Psoas muscle (tissue), 8 donors: ENCODE measurements around the gene ACTL6B. TPM values are rescaled to one million over a fixed set of nuclear protein-coding genes. Genes with fewer than 3 reads are reported as not detected.
A peak's percentile ranks its signal among the peaks of the same experiment; 100 is the strongest.

Experiments
- ATAC-seq, 4 donors: fragments of 200-7000 bp; cut with Tn5 transposase; one replicate each; pipeline ENCODE4 v1.9.1; 2020; ENCODE audit warnings: moderate library complexity in 3 of 4, mild to moderate bottlenecking in 2 of 4
- DNase-seq, 2 donors: peaks; one replicate each; pipeline ENCODE4 v3.0.0-alpha.2; 2020
- H3K27ac ChIP-seq: fragments of 200-600 bp; one replicate; pipeline ENCODE4 v1.8.0; 2022
- H3K27me3 ChIP-seq, 3 donors: fragments of 200-600 bp in 1 of 3; one replicate each; pipeline versions ENCODE4 v1.6.1 to v1.8.0; 2013 to 2022; ENCODE audit warnings: low read length in 2 of 3, mild to moderate bottlenecking in 2 of 3, moderate library complexity in 1 of 3; ENCODE audit not compliant: insufficient read depth in 3 of 3
- H3K36me3 ChIP-seq, 2 donors: fragments of 200-600 bp in 1 of 2; one replicate each; pipeline versions ENCODE4 v1.6.1 to v1.8.0; 2013 to 2022; ENCODE audit warnings: low read depth in 1 of 2, mild to moderate bottlenecking in 1 of 2, moderate library complexity in 1 of 2; ENCODE audit not compliant: insufficient read depth in 1 of 2
- H3K4me1 ChIP-seq: fragments of 200-600 bp; one replicate; pipeline ENCODE4 v1.8.0; 2022
- H3K4me3 ChIP-seq: fragments of 200-600 bp; one replicate; pipeline ENCODE4 v1.8.0; 2022; ENCODE audit warnings: mild to moderate bottlenecking
- H3K9me3 ChIP-seq: fragments of 200-600 bp; one replicate; pipeline ENCODE4 v1.8.0; 2022
- WGBS, 3 donors: extraction: QIAGEN DNeasy Blood & Tissue Kit; methylation state at CpG; one replicate each; pipeline versions ENCODE4 v1.1.6 to v1.1.7; 2013; 5-methylcytosine and 5-hydroxymethylcytosine counted together
- intact Hi-C, 2 donors: fragments of 100-400 bp; cut with DNase I; formaldehyde crosslinking; loops; one replicate each; pipeline versions ENCODE4 v1.11.0 to v1.14.2; 2022
- polyA plus RNA-seq, 3 donors: library from polyadenylated mRNA; stranded (reverse); fragments of 200-250 nt; gene quantifications; one replicate each; pipeline ENCODE4 v1.2.3, GENCODE V29; 2013
- total RNA-seq, 4 donors: library from RNA; stranded (reverse); fragmentation: NEBNext Ultra II Directional in 2 of 4; extraction: Animal tissue kit (Norgen Biotek cat#: 25700) in 2 of 4; gene quantifications; one replicate each; pipeline versions ENCODE4 v1.2.1 to v1.2.4, GENCODE V29; 2021 to 2023
- TF ChIP-seq, protein P1 (sequence below): fragments of 200-600 bp; IDR thresholded peaks from one replicate; pipeline ENCODE4 v1.8.0; 2022; ENCODE audit warnings: antibody characterized with exemption
- donor health status: healthy with polysubstance abuse.
- donor health status: DM: no; HTN: no; CAD: no; lungs with moderate emphysema.
- donor health status: Bipolar disorder and iron deficiency.
- donor health status: healthy.
- donor health status: DM: yes; HTN: yes; CAD: no.
- donor health status: DM: no; HTN: no; CAD: no.
- donor health status: DM: no; HTN: no; CAD: no.
- donor health status: DM: yes; HTN: yes; CAD: no.

ACTL6B gene
- total and polyA plus RNA-seq, 7 donors = 0.03 TPM; not detected in 6

DNA sequence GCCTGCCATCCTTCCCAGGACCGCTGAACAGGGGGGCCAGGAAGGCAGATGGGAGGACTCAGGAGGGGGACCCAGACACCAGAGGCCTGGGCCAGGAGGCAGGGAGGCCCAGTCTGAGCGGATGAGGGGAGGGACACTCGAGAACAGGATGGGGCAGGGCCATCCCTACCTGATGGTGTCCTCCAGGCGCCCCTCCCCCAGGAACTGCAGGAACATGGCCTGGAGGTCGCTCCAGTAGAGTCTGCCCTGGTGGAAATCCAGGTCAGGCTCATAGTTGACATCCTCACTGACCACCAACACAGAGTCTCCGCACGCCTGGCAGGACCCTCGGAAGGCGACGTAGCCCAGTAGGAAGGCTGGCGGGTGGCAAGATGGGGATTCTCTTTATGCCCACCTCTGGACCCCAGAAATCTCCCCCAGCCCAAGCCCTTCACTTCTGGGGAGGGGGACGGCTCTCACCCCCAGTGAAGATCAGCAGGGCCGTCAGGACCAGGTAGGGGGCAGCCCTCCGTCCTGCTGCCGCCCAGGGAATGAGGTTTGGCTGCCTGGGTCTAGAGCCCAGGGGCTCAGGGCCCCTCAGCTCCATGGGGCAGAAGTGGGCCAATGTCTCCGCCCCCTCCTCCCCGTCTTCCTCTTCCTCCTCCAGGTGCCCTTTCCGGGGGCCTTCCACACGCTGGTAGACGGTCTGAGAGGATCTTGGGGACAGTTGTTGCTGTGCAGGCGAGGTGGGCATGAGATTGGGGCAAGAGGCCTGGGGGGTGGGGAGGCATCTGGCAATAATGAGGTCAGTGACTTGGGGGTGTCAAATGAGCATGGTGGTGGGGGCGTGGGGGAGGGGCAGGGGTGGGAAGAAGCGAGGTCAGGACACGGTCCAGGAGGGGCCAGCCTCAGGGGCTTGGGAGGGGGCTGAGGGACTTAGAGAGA, 15.5 kb downstream of the ACTL6B start:
- no peak for ATAC-seq
- H3K27me3 ChIP-seq = peaks cover 0 to 21% (median 15%) of the 10 kb centered on the region in 3 donors
- H3K4me1 ChIP-seq = no peaks in the 10 kb centered on the region
- TF ChIP-seq, protein P1, sequence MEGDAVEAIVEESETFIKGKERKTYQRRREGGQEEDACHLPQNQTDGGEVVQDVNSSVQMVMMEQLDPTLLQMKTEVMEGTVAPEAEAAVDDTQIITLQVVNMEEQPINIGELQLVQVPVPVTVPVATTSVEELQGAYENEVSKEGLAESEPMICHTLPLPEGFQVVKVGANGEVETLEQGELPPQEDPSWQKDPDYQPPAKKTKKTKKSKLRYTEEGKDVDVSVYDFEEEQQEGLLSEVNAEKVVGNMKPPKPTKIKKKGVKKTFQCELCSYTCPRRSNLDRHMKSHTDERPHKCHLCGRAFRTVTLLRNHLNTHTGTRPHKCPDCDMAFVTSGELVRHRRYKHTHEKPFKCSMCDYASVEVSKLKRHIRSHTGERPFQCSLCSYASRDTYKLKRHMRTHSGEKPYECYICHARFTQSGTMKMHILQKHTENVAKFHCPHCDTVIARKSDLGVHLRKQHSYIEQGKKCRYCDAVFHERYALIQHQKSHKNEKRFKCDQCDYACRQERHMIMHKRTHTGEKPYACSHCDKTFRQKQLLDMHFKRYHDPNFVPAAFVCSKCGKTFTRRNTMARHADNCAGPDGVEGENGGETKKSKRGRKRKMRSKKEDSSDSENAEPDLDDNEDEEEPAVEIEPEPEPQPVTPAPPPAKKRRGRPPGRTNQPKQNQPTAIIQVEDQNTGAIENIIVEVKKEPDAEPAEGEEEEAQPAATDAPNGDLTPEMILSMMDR = no peak
- DNase-seq = no peak
- no peak overlapping the region for H3K27ac ChIP-seq
- intact Hi-C loops = no loop called here
- H3K36me3 ChIP-seq = no peaks in the 10 kb centered on the region
- no peak overlapping the region for H3K4me3 ChIP-seq
- WGBS, 3 donors = 61 to 66% (median 65%) methylated on average over 22 to 24 of the region's 24 CpGs
- no peaks in the 10 kb centered on the region for H3K9me3 ChIP-seq

DNA sequence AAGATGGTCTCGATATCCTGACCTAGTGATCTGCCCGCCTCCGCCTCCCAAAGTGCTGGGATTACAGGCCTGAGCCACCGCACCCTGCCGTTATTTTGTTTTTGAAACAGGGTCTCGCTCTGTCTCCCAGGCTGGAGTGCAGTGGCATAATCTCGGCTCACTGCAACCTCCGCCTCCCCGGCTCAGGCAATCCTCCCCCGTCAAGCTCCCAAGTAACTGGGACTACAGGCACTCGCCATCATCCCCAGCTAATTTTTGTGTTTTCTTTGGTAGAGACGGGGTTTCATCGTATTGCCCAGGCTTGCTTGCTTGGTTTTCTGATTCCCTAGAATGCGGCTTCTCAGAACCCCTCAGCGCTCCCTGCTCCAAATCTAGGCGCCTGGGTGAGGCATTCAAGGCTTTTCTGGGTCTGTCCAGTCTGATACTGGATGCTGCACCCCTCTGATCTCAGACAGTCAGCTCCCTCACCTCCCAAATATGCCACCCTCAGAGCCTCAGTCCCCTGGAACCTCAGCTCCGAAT, 16.2 kb downstream of the ACTL6B start:
- Histone ChIP-seq H3K4me3 (no peak overlapping the region), H3K27ac (no peak overlapping the region), H3K36me3 (no peaks in the 10 kb centered on the region), H3K4me1 (no peaks in the 10 kb centered on the region), H3K27me3 (peaks cover 0 to 19% (median 15%) of the 10 kb centered on the region in 3 donors), H3K9me3 (no peaks in the 10 kb centered on the region)
- DNase-seq (no peak), ATAC-seq (no peak)
- 71 to 74% (median 72%) methylated on average over 17 of the region's 17 CpGs for WGBS, 3 donors
- TF ChIP-seq, protein P1 = no peak
- intact Hi-C loops = no loop called here

DNA sequence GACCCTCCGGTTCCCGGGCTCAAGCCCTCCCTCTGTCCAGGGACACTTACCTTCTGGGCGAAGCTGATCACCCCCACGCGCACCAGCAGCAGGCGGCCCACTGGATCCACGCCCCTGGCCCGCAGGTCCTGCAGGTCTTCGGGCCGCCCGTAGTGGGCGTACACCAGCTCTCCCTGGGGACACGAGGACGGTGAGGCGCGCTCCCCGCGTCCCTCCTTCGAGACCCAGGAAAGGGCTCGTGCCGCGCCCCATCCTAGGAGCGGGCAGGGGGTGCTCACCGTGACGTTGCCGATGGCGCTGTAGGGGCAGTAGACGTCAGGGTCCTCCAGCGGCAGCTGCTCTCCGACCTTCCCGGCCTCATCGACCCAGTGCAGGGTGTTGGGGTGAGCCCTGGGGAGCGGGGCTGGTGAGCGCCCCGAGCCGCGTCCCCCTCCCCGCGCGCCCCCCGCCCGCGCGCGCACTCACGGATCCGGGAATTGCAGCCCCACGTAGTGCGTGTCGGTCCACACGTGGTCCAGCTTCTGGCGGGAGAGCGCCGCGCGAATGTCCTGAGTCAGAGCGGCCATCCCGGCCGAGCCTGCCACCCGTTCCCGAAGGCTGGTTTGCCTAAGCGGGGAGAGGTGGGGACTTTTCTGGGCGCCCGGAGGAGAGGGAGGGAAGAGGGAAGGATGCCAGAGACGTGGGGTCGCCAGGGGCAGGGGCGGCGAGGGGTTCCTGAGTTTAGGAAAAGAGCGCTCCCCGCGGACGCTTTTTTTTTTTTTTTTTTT, 23.1 kb downstream of the ACTL6B start:
- Histone ChIP-seq H3K4me1 (peaks cover 7% of the 10 kb centered on the region), H3K27me3 (peaks cover 0 to 22% (median 17%) of the 10 kb centered on the region in 3 donors), H3K4me3 (peak overlapping the region; percentile 65), H3K9me3 (no peaks in the 10 kb centered on the region), H3K36me3 (no peaks in the 10 kb centered on the region), H3K27ac (no peak overlapping the region)
- TF ChIP-seq, protein P1 = no peak
- intact Hi-C loops = loop anchor here in 1 of 2 donors (5.0 kb wide), 1 partner anchor 59 kb away; the partner anchor contains the start of gene GIGYF1
- peak; percentile 28 to 69 (median 58) for ATAC-seq
- peak; percentile 43 to 60 for DNase-seq
- WGBS, 3 donors = 1 to 2% (median 1%) methylated on average over 56 to 72 of the region's 72 CpGs

DNA sequence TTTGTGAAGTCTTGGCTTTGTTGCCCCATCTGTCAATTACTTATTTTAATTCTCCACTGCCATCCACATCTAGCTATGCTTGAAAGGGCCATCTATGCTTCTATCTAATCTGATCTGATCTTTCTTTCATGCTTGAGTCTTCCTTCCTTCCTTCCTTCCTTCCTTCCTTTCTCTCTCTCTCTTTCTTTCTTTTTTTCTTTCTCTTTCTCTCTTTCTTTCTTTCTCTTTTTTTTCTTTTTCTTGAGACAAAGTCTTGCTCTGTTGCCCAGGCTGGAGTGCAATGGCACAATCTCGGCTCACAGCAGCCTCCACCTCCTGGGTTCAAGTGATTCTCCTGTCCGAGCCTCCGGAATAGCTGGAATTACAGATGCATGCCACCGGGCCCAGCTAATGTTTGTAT, 26.2 kb downstream of the ACTL6B start:
- ATAC-seq (no peak), DNase-seq (no peak)
- Histone ChIP-seq H3K27me3 (peaks cover 0 to 31% (median 15%) of the 10 kb centered on the region in 3 donors), H3K4me3 (no peak overlapping the region), H3K36me3 (no peaks in the 10 kb centered on the region), H3K9me3 (no peaks in the 10 kb centered on the region), H3K4me1 (peaks cover 15% of the 10 kb centered on the region), H3K27ac (no peak overlapping the region)
- 87 to 93% (median 91%) methylated on average over 4 of the region's 4 CpGs for WGBS, 3 donors
- TF ChIP-seq, protein P1 = no peak
- intact Hi-C loops = loop anchor here in 1 of 2 donors (5.0 kb wide), 1 partner anchor 62 kb away; the partner anchor contains the start of gene GIGYF1
